Panc1 (cell line): ENCODE data around the gene DOK6. TPM values are rescaled to one million over a fixed set of nuclear protein-coding genes. Genes with fewer than 3 reads are reported as not detected.

Experiments used
- ATAC-seq: fragments of 200-7000 bp; cut with Tn5 transposase; 2 replicates; pipeline ENCODE4 v1.9.1; 2020; ENCODE audit warnings: mild to moderate bottlenecking, moderate library complexity
- BruUV-seq: library from RNA; stranded (reverse); fragments of 400-500 nt; replicated peaks from 2 replicates; lab custom pipeline; 2021; lab: Mats Ljungman, UMichigan
- CTCF ChIA-PET: fragments of 300-600 bp; sonication (Branson Sonifier 250); formaldehyde crosslinking; loops from one replicate; lab custom pipeline; 2022; ENCODE audit warnings: antibody characterized with exemption; lab: Charles Lee
- POLR2A ChIA-PET: fragments of 300-600 bp; sonication (Branson Sonifier 250); formaldehyde crosslinking; loops from one replicate; lab custom pipeline; 2022; ENCODE audit warnings: antibody characterized with exemption; lab: Charles Lee
- DNase-seq: peaks from one replicate; pipeline ENCODE4 v3.0.0-alpha.2; 2010; ENCODE audit warnings: low read depth, low spot score
- H3K27ac ChIP-seq: 2 replicates; pipeline ENCODE4 v1.5.1; 2011; ENCODE audit warnings: mild to moderate bottlenecking, low read length, inconsistent platforms
- H3K27me3 ChIP-seq: fragments of 200-500 bp; sonication (Bioruptor generic); 2 replicates; pipeline ENCODE4 v1.6.0; 2014; ENCODE audit warnings: low read length, inconsistent platforms; ENCODE audit not compliant: control insufficient read depth, insufficient read depth
- H3K36me3 ChIP-seq: fragments of 200-500 bp; sonication (Bioruptor generic); 2 replicates; pipeline ENCODE4 v1.5.1; 2014; ENCODE audit warnings: inconsistent platforms, mild to moderate bottlenecking, low read length, moderate library complexity; ENCODE audit not compliant: control insufficient read depth, insufficient read depth
- H3K4me1 ChIP-seq: 2 replicates; pipeline ENCODE4 v1.5.1; 2011; ENCODE audit warnings: inconsistent platforms, mild to moderate bottlenecking, low read length, moderate library complexity; ENCODE audit not compliant: control insufficient read depth, insufficient read depth
- H3K4me3 ChIP-seq, 2 experiments: 2 replicates each; pipeline ENCODE4 v1.5.1; 2011 to 2012; ENCODE audit warnings: low read depth in 2 of 2, low read length in 2 of 2, mild to moderate bottlenecking in 2 of 2, inconsistent platforms in 1 of 2, moderate library complexity in 1 of 2
- H3K9me3 ChIP-seq: fragments of 200-500 bp; sonication (Bioruptor generic); 2 replicates; pipeline ENCODE4 v1.5.1; 2014; ENCODE audit warnings: low read depth, mild to moderate bottlenecking, inconsistent platforms, low read length, moderate library complexity; ENCODE audit not compliant: control insufficient read depth, insufficient read depth
- POLR2AphosphoS5 ChIP-seq: IDR thresholded peaks from 2 replicates; pipeline ENCODE4 v1.6.1; 2012; ENCODE audit warnings: mild to moderate bottlenecking, low read depth, low read length, moderate library complexity
- SIN3A ChIP-seq: IDR thresholded peaks from 2 replicates; pipeline ENCODE4 v1.6.1; 2012; ENCODE audit warnings: low read depth, mild to moderate bottlenecking, low read length, moderate library complexity, borderline replicate concordance; ENCODE audit not compliant: insufficient read depth
- TCF7L2 ChIP-seq: IDR thresholded peaks from 2 replicates; pipeline ENCODE4 v1.6.1; 2011; ENCODE audit warnings: mild to moderate bottlenecking, low read depth, low read length, inconsistent platforms
- in situ Hi-C: cut with HindIII; loops from 2 replicates; pipeline ENCODE4 v1.10.0; 2016; ENCODE audit warnings: low sequenced_read_pairs, low pct_unique_long_range_greater_than_20kb
- intact Hi-C: fragments of 100-400 bp; cut with micrococcal nuclease; formaldehyde crosslinking; loops from one replicate; pipeline ENCODE4 v1.10.0; 2022; ENCODE audit not compliant: unreplicated experiment
- total RNA-seq: library from RNA; stranded (reverse); gene quantifications from one replicate; pipeline ENCODE4 v1.2.1, GENCODE V29; 2021; ENCODE audit not compliant: unreplicated experiment
- TF ChIP-seq, protein P1 (sequence below), 2 experiments: IDR thresholded peaks; 2 replicates each; pipeline ENCODE4 v1.6.1; 2011 to 2012; ENCODE audit warnings: low read depth in 2 of 2, control low read depth in 1 of 2, low read length in 1 of 2, mild to moderate bottlenecking in 1 of 2, moderate library complexity in 1 of 2; ENCODE audit not compliant: insufficient read depth in 1 of 2
- TF ChIP-seq, protein P2 (sequence below): fragments of 450-650 bp; IDR thresholded peaks from 2 replicates; pipeline ENCODE4 v1.5.1; 2017; ENCODE audit warnings: mild to moderate bottlenecking

DOK6 gene
- total RNA-seq, 1 experiment from 2014 or later, result not detected

GRCh38 chr18:69387186-69387585, 13.5 kb upstream of the DOK6 start:
- no TSS peak for BruUV-seq
- intact Hi-C loops, result no loop called here
- no peak for ATAC-seq
- H3K4me3 ChIP-seq, result no peak overlapping the region
- H3K27ac ChIP-seq, result no peak overlapping the region
- ChIA-PET CTCF (no interaction called here), POLR2A (no interaction called here)
- H3K27me3 ChIP-seq, result no peaks in the 10 kb centered on the region
- H3K9me3 ChIP-seq, result no peaks in the 10 kb centered on the region
- DNase-seq, result no peak
- H3K4me1 ChIP-seq, result no peaks in the 10 kb centered on the region
- H3K36me3 ChIP-seq, result no peaks in the 10 kb centered on the region
- in situ Hi-C loops, result no loop called here
- TF ChIP-seq, protein P1, sequence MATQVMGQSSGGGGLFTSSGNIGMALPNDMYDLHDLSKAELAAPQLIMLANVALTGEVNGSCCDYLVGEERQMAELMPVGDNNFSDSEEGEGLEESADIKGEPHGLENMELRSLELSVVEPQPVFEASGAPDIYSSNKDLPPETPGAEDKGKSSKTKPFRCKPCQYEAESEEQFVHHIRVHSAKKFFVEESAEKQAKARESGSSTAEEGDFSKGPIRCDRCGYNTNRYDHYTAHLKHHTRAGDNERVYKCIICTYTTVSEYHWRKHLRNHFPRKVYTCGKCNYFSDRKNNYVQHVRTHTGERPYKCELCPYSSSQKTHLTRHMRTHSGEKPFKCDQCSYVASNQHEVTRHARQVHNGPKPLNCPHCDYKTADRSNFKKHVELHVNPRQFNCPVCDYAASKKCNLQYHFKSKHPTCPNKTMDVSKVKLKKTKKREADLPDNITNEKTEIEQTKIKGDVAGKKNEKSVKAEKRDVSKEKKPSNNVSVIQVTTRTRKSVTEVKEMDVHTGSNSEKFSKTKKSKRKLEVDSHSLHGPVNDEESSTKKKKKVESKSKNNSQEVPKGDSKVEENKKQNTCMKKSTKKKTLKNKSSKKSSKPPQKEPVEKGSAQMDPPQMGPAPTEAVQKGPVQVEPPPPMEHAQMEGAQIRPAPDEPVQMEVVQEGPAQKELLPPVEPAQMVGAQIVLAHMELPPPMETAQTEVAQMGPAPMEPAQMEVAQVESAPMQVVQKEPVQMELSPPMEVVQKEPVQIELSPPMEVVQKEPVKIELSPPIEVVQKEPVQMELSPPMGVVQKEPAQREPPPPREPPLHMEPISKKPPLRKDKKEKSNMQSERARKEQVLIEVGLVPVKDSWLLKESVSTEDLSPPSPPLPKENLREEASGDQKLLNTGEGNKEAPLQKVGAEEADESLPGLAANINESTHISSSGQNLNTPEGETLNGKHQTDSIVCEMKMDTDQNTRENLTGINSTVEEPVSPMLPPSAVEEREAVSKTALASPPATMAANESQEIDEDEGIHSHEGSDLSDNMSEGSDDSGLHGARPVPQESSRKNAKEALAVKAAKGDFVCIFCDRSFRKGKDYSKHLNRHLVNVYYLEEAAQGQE (IDR thresholded peaks at IDR 0.05; ENCODE audit: insufficient read depth in 1 of 2, low read depth in 2 of 2, low read length in 1 of 2), result no peak
- TF ChIP-seq TCF7L2 (no peak), SIN3A (no peak), POLR2AphosphoS5 (no peak)
- TF ChIP-seq, protein P2, sequence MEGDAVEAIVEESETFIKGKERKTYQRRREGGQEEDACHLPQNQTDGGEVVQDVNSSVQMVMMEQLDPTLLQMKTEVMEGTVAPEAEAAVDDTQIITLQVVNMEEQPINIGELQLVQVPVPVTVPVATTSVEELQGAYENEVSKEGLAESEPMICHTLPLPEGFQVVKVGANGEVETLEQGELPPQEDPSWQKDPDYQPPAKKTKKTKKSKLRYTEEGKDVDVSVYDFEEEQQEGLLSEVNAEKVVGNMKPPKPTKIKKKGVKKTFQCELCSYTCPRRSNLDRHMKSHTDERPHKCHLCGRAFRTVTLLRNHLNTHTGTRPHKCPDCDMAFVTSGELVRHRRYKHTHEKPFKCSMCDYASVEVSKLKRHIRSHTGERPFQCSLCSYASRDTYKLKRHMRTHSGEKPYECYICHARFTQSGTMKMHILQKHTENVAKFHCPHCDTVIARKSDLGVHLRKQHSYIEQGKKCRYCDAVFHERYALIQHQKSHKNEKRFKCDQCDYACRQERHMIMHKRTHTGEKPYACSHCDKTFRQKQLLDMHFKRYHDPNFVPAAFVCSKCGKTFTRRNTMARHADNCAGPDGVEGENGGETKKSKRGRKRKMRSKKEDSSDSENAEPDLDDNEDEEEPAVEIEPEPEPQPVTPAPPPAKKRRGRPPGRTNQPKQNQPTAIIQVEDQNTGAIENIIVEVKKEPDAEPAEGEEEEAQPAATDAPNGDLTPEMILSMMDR, result no peak

GRCh38 chr18:69388222-69388621, 12.5 kb upstream of the DOK6 start:
- in situ Hi-C loops, result no loop called here
- DNase-seq (no peak), ATAC-seq (no peak)
- H3K36me3 ChIP-seq, result no peaks in the 10 kb centered on the region
- no peaks in the 10 kb centered on the region for H3K27me3 ChIP-seq
- no peaks in the 10 kb centered on the region for H3K4me1 ChIP-seq
- no peak overlapping the region for H3K4me3 ChIP-seq
- H3K9me3 ChIP-seq, result no peaks in the 10 kb centered on the region
- CTCF ChIA-PET, result no interaction called here
- H3K27ac ChIP-seq, result no peak overlapping the region
- intact Hi-C loops, result no loop called here
- POLR2A ChIA-PET, result no interaction called here
- no TSS peak for BruUV-seq
- TF ChIP-seq SIN3A (no peak), TCF7L2 (no peak)
- TF ChIP-seq, protein P2, result no peak
- TF ChIP-seq, protein P1 (IDR thresholded peaks at IDR 0.05; ENCODE audit: insufficient read depth in 1 of 2, low read depth in 2 of 2, low read length in 1 of 2), result no peak
